ENCODE measurements around the gene PTTG2. TPM values are rescaled to one million over a fixed set of nuclear protein-coding genes. Genes with fewer than 3 reads are reported as not detected.
A peak's percentile ranks its signal among the peaks of the same experiment; 100 is the strongest.

PTTG2 gene
- total RNA-seq, 6 experiments from 2014 or later: 0.32 TPM; not detected in 5

DNA sequence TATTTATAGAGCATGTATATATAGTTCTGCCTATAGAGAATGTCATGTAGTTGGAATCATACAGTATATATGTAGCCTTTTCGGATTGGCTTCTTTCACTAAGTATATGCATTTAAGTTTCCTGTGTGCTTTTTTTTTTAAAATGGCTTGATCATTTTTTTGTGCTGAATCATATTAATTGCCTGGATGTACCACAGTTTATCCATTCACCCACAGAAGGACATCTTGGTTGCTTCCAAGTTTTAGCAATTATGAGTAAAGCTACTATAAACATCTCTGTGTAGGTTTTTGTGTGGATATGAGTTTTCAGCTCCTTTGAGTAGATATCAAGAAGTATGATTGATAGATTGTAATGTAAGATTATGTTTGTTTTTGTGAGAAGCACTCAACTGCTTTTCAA is 23.8 kb downstream of the PTTG2 start:
- no peak overlapping the region for H3K4me3 ChIP-seq
- intact Hi-C loops (cut with DNase I): loop anchor here in 1 of 2 donors (10.0 kb wide), 1 partner anchor 51 kb away; no protein-coding TSS in a partner anchor

DNA sequence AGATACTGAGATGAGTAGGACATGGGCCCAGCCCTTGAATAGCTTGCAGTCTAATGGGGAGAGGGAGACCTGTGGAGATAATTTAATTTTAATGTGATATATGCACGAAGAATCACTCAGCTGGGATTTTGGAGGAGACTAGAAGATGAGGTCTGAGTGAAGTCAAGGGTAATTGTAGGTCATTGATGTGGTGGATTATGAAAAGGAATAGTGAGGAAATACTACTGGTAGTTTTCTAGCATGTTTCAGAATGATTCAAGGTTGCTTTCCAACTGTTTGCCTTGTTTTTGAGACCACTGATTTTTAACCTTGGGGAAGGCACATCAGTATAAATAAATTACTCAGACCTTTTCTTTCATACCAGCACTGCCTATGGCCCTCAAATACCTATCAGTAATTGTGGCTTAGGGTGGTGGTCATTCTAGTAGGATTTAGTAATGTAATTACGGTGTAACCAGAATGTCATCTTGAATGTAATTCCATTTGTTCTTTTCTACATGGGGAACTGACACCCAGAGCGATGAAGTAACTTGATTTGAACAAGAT is 25.6 kb downstream of the PTTG2 start:
- intact Hi-C loops (cut with DNase I): loop anchor here in 1 of 2 donors (10.0 kb wide), 1 partner anchor 49 kb away; no protein-coding TSS in a partner anchor
- no peak overlapping the region for H3K4me3 ChIP-seq
- H3K4me1 ChIP-seq: peaks cover 0 to 8% (median 0%) of the 10 kb centered on the region in 4 donors
- H3K36me3 ChIP-seq: no peaks in the 10 kb centered on the region
- ATAC-seq (no peak), DNase-seq (no peak)
- 57% methylated on average over 3 of the region's 3 CpGs for WGBS (ENCODE audit: insufficient coverage, low coverage, low lambda C conversion rate, missing lambda C conversion rate)
- no peaks in the 10 kb centered on the region for H3K9me3 ChIP-seq
- no peaks in the 10 kb centered on the region for H3K27me3 ChIP-seq
- TF ChIP-seq, protein P1, sequence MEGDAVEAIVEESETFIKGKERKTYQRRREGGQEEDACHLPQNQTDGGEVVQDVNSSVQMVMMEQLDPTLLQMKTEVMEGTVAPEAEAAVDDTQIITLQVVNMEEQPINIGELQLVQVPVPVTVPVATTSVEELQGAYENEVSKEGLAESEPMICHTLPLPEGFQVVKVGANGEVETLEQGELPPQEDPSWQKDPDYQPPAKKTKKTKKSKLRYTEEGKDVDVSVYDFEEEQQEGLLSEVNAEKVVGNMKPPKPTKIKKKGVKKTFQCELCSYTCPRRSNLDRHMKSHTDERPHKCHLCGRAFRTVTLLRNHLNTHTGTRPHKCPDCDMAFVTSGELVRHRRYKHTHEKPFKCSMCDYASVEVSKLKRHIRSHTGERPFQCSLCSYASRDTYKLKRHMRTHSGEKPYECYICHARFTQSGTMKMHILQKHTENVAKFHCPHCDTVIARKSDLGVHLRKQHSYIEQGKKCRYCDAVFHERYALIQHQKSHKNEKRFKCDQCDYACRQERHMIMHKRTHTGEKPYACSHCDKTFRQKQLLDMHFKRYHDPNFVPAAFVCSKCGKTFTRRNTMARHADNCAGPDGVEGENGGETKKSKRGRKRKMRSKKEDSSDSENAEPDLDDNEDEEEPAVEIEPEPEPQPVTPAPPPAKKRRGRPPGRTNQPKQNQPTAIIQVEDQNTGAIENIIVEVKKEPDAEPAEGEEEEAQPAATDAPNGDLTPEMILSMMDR (IDR thresholded peaks at IDR 0.05): no peak
- TF ChIP-seq POLR2A (IDR thresholded peaks at IDR 0.05): no peak
- H3K27ac ChIP-seq: no peak overlapping the region

More for the DNA sequence above, 23.8 kb downstream of the PTTG2 start:
- Histone ChIP-seq H3K9me3 (no peaks in the 10 kb centered on the region), H3K4me1 (peaks cover 0 to 8% (median 0%) of the 10 kb centered on the region in 4 donors), H3K27ac (no peak overlapping the region), H3K27me3 (no peaks in the 10 kb centered on the region), H3K36me3 (no peaks in the 10 kb centered on the region)
- DNase-seq (no peak), ATAC-seq (no peak)
- 100% methylated on average over 1 of the region's 1 CpG for WGBS (ENCODE audit: insufficient coverage, low coverage, low lambda C conversion rate, missing lambda C conversion rate)
- TF ChIP-seq, protein P1 (IDR thresholded peaks at IDR 0.05): no peak
- no peak for TF ChIP-seq POLR2A (IDR thresholded peaks at IDR 0.05)

DNA sequence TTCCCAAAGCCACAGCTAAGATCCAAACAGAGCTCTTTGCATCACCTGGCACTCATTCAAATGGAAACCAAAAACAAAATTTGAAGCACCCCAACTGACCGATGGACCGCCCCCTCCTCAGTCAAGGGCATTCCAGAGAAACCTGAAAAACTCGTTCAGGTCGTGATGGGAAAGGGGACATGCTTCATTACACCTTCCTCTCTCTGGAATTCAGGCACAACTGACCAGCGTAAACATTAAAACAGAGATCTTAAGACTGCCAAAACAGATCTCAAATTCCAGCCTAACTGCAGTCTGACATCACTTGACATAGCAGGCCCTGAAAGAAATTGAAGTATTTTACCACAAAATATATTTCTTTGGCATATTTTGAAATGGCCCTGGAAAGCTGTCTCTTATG is 28.5 kb downstream of the PTTG2 start:
- no peak overlapping the region for H3K27ac ChIP-seq
- WGBS (ENCODE audit: insufficient coverage, low coverage, low lambda C conversion rate, missing lambda C conversion rate): 78% methylated on average over 5 of the region's 5 CpGs
- no peaks in the 10 kb centered on the region for H3K4me1 ChIP-seq
- ATAC-seq: no peak
- no peak for DNase-seq
- H3K27me3 ChIP-seq: no peaks in the 10 kb centered on the region
- H3K36me3 ChIP-seq: no peaks in the 10 kb centered on the region
- intact Hi-C loops (cut with DNase I): loop anchor here in 1 of 2 donors (10.0 kb wide), 1 partner anchor 46 kb away; no protein-coding TSS in a partner anchor
- TF ChIP-seq, protein P1 (IDR thresholded peaks at IDR 0.05): no peak
- TF ChIP-seq POLR2A (IDR thresholded peaks at IDR 0.05): no peak
- H3K9me3 ChIP-seq: no peaks in the 10 kb centered on the region
- H3K4me3 ChIP-seq: no peak overlapping the region

DNA sequence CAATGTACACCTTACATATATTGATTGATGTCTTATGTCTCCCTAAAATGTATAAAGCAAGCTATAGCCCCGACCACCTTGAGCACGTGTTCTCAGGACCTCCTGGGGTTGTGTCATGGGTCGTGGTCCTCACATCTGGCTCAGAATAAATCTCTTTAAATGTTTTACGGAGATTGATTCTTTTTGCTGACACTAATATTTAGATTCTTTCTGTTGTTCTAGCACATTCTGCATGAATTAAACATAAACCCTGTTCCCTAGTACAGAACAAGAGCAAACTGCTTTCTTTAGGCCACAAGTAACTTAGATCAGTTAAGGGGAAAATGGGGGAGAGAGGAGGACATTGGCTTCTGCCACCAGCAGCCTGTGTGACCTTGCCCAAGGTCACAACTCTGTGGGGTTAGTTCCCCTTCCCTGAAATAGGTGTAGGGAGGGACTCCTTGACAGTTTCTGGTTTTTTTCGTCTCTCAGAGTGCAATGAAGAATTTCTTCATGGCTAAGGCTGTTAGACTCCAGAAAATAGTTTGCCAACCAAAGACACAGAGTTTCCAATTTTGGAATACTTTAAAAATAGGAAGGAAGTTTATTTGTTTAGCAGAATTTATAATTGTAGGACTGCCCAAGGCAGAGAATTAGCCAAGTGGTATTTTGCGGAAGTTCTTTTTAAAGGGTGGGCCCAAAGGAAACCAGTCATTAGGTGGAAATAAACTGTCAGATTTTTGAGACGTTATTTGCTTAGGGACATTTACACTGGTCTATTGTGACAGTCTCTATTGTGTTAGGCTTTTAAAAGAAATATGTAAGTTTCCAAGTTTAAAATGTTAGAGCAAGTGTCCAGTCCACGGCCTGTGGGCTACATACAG is 29.4 kb downstream of the PTTG2 start:
- Histone ChIP-seq H3K4me1 (no peaks in the 10 kb centered on the region), H3K27ac (peak overlapping the region in 2 of 3 donors; percentile 22 to 41), H3K27me3 (no peaks in the 10 kb centered on the region), H3K4me3 (no peak overlapping the region), H3K9me3 (no peaks in the 10 kb centered on the region), H3K36me3 (no peaks in the 10 kb centered on the region)
- intact Hi-C loops (cut with DNase I): loop anchor here in 1 of 2 donors (10.0 kb wide), 1 partner anchor 45 kb away; no protein-coding TSS in a partner anchor
- WGBS (ENCODE audit: insufficient coverage, low coverage, low lambda C conversion rate, missing lambda C conversion rate): 57% methylated on average over 8 of the region's 8 CpGs
- no peak for DNase-seq
- ATAC-seq: peak; percentile 43 to 81 (median 58)
- no peak for TF ChIP-seq POLR2A (IDR thresholded peaks at IDR 0.05)
- TF ChIP-seq, protein P1 (IDR thresholded peaks at IDR 0.05): no peak
